Anterior cingulate cortex (tissue), 58 donors: ENCODE measurements around the gene ITGA1.
A peak's percentile ranks its signal among the peaks of the same experiment; 100 is the strongest.

Experiments used
- DNase-seq, 58 donors: peaks; one replicate each; lab custom pipeline; 2025; lab: John Stamatoyannopoulos, UW

The ITGA1 gene

DNA sequence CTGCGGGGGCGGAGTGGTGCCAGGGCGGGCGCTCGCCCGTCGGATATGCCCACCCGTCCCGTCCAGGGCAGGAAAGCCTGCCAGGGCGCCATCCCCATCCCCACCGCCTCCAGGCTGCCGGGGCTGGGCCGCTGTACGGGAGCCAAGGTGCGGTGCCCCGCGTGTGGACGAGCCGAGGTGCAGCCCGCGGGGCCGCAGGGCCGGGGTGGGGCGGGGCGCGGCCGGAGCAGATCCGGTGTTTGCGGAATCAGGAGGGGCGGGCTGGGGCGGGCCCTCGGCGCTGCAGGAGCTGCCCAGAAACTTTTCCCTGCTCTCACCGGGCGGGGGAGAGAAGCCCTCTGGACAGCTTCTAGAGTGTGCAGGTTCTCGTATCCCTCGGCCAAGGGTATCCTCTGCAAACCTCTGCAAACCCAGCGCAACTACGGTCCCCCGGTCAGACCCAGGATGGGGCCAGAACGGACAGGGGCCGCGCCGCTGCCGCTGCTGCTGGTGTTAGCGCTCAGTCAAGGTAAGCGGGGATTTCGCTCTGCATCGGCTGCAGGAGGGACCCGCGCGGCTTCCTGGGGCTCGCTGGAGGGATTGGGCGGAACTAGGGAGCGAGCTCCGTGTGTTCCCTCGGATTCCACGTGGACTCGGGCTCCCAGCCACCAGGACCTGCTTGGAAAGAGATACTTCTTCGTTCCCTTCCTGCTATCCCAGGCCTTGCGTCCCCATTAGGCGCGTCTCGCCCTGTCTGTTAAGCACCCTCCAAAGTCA, 201.5 kb downstream of the ITGA1 start, which contains the start of gene ITGA2:
TSS of gene ITGA2 (plus strand) at position 328 of the 756 bp plus-strand sequence. CDS start at position 445, 117 bp downstream.
- peak in 24 of 58 donors; percentile 7 to 77 (median 42) for DNase-seq

DNA sequence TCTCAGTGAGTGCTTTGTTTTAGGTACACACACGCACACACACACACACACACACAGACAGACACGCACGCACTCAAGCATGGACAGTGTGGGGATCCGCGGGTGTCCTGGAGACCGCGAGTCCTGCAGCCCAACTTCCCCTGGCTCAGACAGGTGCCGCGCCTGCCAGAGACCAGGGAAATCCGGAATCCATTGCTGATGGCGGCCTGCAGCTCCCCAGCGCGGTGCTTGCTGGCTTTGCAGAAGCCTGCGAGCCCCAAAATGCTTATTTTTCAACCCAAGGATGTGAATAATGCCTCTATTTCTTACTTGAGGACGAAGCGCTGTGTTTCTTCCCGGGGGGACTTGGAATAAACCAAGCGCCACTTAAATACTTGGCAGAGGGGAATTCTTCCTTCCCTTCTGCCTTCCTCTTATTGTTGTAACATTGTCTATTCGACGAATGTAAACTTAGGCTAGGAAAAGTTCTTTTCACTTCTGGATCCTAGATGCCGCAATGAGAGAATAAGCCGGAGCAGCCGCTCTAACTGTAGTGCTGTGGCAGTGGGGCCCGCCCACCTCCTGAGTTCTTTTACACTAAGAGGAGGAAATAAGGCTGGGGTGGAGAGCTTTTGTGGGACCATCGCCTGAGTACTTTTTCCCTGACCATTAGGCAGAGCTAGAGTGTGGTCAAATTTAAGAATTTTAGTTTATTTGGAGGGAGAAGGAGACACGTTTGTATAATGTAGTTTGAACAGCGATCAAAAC, 202.2 kb downstream of the ITGA1 start:
- peak in 44 of 58 donors; percentile 2 to 68 (median 40) for DNase-seq

DNA sequence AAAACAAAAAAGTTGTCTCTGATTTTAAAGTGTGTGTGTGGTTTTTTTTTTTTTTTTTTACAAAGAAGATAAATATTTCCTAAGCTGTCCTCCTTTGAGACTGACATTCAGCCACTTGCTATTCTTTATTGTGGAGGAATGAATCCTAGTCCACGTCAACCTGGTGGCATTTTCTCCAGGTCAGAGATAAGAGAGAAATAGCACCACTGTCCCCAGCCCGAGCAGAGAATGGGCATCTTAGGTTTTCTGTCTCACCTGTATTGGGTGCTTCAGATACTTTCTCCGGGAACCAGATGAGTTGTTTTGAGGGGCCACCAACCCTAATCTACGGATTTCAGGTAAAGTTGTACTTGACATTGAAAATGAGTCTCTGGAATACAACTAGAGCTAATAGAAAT, 202.8 kb downstream of the ITGA1 start:
- DNase-seq, result no peak

DNA sequence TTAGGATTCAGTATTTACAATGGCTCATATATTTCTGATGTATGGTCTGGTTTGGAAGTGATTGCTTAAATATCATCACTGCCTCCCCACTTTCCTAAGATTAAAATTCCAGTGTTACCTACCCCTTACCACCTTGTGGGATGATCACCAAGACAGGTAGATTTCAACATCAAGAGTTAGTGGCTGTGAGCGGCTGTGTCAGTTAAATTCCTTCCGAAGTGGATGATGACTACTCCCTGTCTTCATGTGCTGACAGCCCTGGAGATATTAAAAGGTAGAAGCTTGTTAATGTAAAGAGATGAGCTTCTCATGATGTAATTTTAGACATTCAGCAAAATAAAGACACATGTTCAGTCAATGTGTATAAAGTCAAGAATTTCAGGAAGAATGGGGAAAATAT, 205.7 kb downstream of the ITGA1 start:
- no peak for DNase-seq

DNA sequence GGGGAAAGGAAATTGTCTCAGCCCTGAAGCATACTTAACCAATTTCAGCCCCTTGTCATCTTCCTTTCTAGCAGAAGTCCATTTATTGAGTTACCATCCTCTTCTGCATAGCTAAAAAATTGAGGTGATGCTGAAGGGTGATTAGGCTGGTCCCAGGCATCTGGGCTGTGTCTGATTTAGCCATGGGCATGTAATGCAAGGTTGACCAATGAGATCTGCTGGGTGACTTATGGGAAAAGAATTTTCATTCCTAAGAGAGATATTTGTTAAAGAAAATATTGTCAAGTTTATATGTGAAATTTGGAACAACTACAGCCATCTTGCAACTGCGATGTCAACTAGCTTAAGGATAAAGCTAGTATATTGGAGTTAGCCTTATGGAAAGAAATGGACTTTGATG, 206.6 kb downstream of the ITGA1 start:
- DNase-seq, result no peak

DNA sequence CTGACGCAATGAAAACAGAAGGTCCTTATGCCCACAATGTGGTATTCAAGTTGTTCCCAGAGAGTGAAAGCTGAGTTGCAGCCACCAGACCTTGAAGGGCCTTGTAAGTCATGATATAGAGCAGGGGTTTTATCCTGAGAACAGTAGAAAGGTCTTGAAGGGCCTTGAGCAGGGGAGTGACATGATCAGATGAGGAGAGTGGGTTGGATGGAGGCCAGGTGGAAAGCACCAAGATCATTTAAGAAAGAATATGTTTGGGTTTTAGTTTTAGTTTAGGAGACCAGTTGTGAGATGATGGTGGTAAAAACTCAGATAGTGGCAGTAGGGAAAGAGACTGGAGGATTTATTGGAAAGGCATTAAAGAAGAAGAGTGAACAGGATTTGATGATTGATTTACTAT, 207.4 kb downstream of the ITGA1 start:
- DNase-seq, result no peak

DNA sequence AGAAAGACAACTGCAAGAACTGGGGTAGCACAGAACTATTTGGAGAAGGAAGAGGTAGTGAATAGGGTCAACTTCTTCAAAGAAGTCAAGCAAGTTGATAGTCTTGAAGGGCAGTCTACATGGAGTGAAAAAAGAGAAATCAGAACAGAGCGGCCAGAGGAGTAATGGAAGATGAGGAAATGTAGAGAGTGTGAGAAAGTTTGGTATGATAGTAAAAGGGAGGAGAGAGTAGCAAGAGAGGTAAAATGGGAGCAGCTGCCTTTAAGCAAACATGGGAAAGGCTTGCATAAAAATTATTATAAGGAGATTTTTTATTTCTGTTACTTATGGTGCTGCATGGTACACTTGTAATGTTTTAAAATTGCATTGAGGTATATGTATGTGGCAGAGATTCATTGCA, 208.2 kb downstream of the ITGA1 start:
- DNase-seq, result no peak

DNA sequence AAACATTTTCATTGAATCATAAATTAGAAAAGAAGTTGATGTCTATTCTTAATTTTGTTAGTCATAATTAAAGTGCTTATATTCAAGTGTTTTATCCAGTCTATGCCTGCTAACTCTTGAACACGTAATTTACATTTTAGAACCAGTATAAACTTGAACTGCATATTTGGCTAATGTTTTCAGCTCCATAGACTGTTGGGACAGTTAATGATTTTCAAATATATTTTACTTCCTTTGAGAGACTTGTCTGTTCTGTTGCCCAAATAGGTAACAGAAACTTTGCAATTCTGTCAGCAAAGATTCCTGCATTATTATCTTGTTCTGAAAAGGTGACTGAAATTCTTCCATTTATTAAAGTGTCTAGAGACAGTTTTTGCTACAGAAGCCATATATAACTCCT, 209.3 kb downstream of the ITGA1 start:
- no peak for DNase-seq

DNA sequence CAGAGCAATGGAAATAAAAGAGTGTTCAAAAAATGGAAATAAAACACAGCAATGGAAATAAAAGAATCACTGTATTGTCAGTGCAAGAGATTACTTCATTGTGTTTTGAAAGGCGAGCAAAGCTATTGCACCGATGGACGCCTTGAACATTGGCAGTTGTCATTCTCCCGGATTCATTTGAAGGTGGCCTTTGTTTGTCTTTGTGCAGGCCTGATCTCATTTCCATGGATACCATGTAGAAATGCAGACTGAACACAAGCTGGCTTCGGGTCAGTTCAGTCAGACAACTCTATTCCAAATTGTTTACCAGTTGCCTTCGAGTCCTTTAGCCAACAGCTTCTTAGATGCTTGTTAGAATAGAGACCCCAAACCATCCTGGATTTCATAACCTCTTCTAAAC, 209.7 kb downstream of the ITGA1 start:
- peak in 39 of 58 donors; percentile 4 to 91 (median 55) for DNase-seq

DNA sequence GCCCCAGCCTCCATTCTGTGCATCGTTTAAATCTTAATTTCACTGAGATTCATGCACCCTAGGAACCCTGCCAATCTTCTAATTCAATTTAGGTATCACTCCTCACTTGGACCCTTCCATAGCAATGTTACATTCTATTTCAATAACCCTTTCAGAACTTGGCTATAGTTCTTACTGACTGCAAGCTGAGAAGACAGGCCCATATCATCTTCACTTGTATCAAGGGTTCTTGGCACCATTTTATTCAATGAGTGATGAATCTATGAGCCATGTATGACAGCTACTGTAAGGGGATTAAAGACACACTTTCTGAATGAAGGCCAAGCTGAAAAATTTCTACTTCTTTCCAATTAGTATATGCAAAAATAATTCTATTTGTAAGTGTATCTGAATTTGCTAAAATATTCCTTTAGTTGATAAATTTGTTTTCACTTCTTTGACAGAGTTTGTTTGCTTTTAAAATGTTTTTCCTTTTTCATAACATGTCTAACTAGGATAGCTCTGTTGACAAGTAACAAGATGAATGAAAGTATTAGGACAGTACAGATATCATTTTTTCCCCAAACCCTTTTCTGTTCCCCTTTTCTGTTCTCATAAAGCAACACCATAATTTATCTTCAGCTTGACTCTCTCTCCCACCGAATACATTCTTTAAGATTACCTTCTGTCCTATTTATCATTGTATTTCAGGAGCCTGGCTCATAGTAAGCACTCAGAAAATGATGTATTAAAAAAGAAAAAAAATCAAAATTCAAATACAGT, 211.0 kb downstream of the ITGA1 start:
- DNase-seq, result no peak

DNA sequence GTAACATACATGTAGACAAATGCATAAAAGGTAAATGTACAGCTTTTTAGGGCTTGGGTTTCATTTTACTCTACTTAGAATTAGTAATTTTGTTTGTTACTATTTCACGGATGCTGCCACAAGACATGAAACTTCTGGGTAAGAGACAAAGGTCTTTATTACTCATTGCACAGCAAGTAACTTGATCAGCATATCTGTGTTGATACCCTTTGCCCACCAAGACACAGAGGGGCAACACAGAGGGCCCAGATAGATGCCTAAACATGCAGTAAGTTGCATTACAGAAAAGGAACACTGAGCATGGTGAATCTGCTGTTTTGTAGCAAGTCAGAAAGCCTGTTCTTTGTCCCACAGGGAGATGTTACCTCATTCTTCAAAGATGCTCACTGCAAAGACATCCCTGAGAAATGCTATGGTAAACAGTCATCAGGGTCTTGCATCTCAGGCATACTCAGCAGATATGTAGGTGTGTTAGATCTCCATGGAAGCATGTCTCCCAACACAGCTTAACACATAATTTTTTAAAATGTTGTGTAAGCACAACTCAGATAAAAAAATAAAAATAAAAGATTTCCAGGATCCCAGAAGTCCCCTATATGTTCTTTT, 211.7 kb downstream of the ITGA1 start:
- peak in 1 of 58 donors; percentile 27 for DNase-seq

DNA sequence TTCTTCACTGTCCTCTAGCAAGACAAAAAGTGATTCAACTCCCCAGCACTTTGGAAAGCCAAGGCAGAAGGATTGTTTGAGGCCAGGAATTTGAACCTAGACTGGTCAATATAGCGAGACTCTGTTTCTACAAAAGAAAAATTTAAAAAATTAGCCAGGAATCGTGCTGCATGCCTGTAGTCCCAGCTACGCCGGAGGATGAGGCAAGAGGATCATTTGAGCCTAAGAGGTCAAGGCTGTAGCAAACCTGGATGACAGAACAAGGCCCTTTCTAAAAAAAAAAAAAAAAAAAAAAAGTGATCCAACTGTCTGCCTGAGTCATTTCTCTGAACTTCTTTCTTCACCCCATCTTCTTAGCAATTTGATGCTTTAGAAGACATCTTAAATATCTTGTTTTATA, 213.8 kb downstream of the ITGA1 start:
- DNase-seq, result no peak

DNA sequence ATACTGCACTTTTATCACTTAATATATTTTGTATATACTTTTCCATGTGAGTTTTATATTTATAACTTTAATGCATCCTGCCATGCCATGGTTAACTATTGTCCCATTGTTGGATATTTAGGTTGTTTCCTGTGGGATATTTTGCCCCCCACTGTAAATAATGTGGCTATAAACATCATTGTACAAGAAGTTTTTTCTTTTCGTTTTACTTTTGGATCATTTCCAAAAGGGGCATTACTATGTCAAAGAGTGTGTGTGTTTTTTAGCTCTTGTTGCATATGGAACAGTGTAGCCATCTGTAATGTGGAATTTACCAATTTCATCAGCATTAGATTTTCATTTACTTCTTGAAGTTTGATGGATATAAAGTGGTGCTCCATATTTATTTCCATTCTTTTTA, 214.8 kb downstream of the ITGA1 start:
- no peak for DNase-seq

DNA sequence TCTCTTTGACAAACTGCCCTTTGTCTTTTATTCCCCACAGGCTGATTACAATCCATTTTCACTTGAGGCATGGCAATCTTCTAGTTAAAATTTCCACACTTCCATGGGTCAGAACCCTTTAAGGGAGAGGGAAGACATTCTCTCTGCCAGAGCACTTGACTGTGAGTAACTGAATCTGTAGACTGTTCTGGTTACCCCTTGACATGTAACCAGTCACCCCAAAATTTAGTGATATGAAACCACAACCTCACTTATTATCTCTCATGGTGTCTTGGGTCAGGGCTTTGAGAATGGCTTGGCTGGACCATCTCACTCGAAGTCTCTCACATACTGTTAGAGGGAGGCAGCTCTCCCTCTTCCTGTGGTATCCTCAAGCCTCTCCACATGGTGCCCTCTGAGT, 215.4 kb downstream of the ITGA1 start:
- DNase-seq, result no peak

DNA sequence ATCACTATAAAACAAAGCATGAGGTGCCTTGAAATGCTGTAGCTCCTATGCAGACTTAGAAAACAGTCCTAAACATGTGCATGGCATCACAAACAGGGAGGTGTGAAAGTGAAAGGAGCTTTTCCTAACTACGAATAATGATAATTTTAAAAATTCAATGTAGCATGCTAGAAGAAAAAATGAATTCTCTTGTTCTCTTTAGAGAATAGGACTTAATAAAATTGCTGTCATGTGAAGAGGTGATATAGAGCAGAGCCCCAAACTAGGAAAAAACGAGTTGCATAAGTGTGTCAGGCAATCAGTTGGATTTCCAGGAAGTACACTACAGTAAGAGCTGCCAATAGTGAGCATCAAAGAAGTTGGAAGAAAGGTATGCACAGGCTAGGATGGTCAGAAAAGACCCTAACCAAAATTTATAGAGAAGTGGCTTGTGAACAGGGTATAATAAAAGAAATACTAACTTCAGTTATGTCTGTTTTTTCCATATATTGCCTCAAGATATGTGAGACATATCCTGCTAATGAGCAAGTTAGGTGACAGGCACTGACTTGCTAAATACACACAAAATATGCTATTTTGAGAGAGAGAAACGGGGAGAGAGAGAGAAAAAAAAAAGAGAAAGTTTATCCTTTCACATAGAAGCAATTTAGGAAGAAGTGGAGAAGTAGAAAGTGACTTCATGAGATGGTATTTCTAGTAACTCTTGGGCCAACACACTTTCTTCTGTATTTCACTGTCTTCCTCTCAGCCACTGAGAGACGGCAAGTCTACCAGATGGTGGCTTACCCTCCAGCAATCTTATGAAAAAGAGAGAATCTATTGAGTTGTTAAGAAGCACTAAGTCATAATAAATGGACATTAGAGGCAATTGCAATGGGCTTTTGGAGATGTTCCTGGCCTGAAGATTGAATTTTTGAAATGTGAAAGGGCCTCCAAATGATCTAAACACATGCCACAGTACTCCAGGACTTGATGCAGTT, 219.5 kb downstream of the ITGA1 start:
- no peak for DNase-seq

DNA sequence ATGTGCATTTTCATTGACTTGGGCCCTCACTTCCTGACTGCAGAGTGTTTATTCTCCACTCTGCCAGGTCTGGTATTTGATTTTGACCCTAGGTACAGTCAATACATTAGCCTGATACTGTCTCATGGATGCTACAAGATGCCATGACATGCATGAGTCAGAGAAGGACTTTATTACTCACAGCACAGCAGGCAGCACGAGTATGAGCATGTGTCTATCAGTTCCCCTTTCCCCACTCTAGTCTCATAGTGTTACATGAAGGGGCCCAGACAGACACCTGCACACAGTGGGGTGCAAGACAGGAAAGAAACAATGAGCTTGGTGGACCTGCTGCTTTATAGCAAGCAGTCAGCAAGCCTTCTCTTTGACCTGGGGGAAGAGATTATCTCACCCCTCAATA, 221.0 kb downstream of the ITGA1 start:
- no peak for DNase-seq
